Gastroesophageal sphincter (tissue), 3 donors: ENCODE measurements around the gene BTBD16.

Source experiments
- CTCF ChIP-seq, 4 experiments: fragments of 200-600 bp in 2 of 4; fragments of 450-650 bp in 2 of 4; sonication (generic) in 1 of 4; IDR thresholded peaks; one replicate each; pipeline ENCODE4 v1.5.1; 2017 to 2019; ENCODE audit warnings: antibody characterized with exemption in 4 of 4, mild to moderate bottlenecking in 2 of 4, moderate library complexity in 2 of 4
- EP300 ChIP-seq: sonication (generic); formaldehyde crosslinking; IDR thresholded peaks from one replicate; pipeline ENCODE4 v1.6.1; 2017; ENCODE audit warnings: antibody characterized with exemption, mild to moderate bottlenecking
- POLR2A ChIP-seq, 2 donors: fragments of 450-650 bp; IDR thresholded peaks; one replicate each; pipeline ENCODE4 v1.6.1; 2017; ENCODE audit warnings: antibody characterized with exemption in 2 of 2, mild to moderate bottlenecking in 2 of 2, moderate library complexity in 1 of 2
- POLR2AphosphoS5 ChIP-seq: sonication (generic); formaldehyde crosslinking; IDR thresholded peaks from one replicate; pipeline ENCODE4 v1.6.1; 2017; ENCODE audit warnings: antibody characterized with exemption

DNA sequence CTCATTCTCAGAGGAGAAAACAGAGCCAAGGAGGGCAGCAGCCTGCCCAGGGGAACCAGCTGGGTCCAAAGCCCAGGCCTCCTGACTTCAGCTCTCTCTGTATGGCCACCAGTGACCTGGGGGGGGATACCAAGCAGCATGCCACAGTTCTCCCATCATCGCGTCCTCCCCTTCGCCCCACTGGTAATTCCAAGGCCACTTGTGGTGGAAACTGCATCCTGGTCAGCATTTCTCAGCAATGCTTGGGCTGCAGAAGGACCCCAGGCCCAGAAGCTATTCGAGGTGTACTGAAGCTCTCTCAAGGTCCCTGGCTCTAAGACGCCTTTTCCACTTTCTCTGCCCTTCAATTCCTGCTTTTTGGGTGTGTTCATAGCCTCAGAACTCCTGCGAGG lies 27.1 kb downstream of the BTBD16 start:
- TF ChIP-seq CTCF (IDR thresholded peaks at IDR 0.05) (no peak), POLR2AphosphoS5 (no peak), POLR2A (IDR thresholded peaks at IDR 0.05) (no peak), EP300 (no peak)
